Gastrocnemius medialis (tissue), 4 donors: ENCODE measurements around the gene SLC24A3.

Experiments
- CTCF ChIP-seq, 5 experiments: fragments of 450-650 bp in 3 of 5; fragments of 200-600 bp in 2 of 5; sonication (generic) in 2 of 5; IDR thresholded peaks in 4 of 5; conservative IDR thresholded peaks in 1 of 5; 1 replicate in 4 of 5; 2 replicates in 1 of 5; pipeline ENCODE4 v1.5.1; 2016 to 2019; ENCODE audit warnings: antibody characterized with exemption in 5 of 5, mild to moderate bottlenecking in 3 of 5, moderate library complexity in 3 of 5
- POLR2A ChIP-seq, 2 donors: fragments of 450-650 bp; IDR thresholded peaks; one replicate each; pipeline ENCODE4 v1.6.1; 2017; ENCODE audit warnings: antibody characterized with exemption in 2 of 2, mild to moderate bottlenecking in 2 of 2, moderate library complexity in 2 of 2

- TF ChIP-seq POLR2A (IDR thresholded peaks at IDR 0.05) (no peak), CTCF (IDR thresholded peaks at IDR 0.05 in 4 of 5, conservative IDR thresholded peaks at IDR 0.05 in 1 of 5) (no peak)
These were observed 508.5 kb downstream of the SLC24A3 start for GRCh38 chr20:19720991-19721390.
